Measurements from ENCODE around the gene LAMC3. TPM values are rescaled to one million over a fixed set of nuclear protein-coding genes. Genes with fewer than 3 reads are reported as not detected.

LAMC3 gene
- total RNA-seq, 1 experiment from 2014 or later = 0.28 TPM

GRCh38 chr9:131103535-131103934 lies 94.6 kb downstream of the LAMC3 start:
- CTCF ChIA-PET = no interaction called here
- Histone ChIP-seq H3K4me1 (ENCODE audit: insufficient read depth, low read length, poor library complexity, severe bottlenecking) (no peaks in the 10 kb centered on the region), H3K4me3 (ENCODE audit: low read depth, low read length, poor library complexity, severe bottlenecking) (no peak overlapping the region), H3K27ac (ENCODE audit: low read depth, low read length, poor library complexity, severe bottlenecking) (no peak overlapping the region), H3K36me3 (ENCODE audit: insufficient read depth, low read length, poor library complexity, severe bottlenecking) (no peaks in the 10 kb centered on the region), H3K27me3 (replicated peaks; ENCODE audit: insufficient read depth, low read depth, low read length, poor library complexity) (no peaks in the 10 kb centered on the region), H3K9me3 (ENCODE audit: low read depth, low read length, poor library complexity, severe bottlenecking) (no peaks in the 10 kb centered on the region)
- DNase-seq (ENCODE audit: low spot score) = no peak
- intact Hi-C loops (cut with micrococcal nuclease; ENCODE audit: unreplicated experiment) = no loop called here
- no peak for TF ChIP-seq CTCF (conservative IDR thresholded peaks at IDR 0.05; ENCODE audit: low read depth, low read length)
- no peak for TF ChIP-seq EZH2 (IDR thresholded peaks at IDR 0.05; ENCODE audit: borderline replicate concordance, low read depth, low read length, poor library complexity, severe bottlenecking)
- no TSS peak for BruUV-seq (replicated peaks)
- POLR2A ChIA-PET (ENCODE audit: low non-redundant PET) = interaction anchor here (0.6 kb wide), 1 partner anchor 654 kb away, joined by 3 read pairs; no protein-coding TSS in a partner anchor

- Histone ChIP-seq H3K4me3 (ENCODE audit: low read depth, low read length, poor library complexity, severe bottlenecking) (no peak overlapping the region), H3K4me1 (ENCODE audit: insufficient read depth, low read length, poor library complexity, severe bottlenecking) (no peaks in the 10 kb centered on the region), H3K36me3 (ENCODE audit: insufficient read depth, low read length, poor library complexity, severe bottlenecking) (no peaks in the 10 kb centered on the region), H3K9me3 (ENCODE audit: low read depth, low read length, poor library complexity, severe bottlenecking) (no peaks in the 10 kb centered on the region), H3K27me3 (replicated peaks; ENCODE audit: insufficient read depth, low read depth, low read length, poor library complexity) (no peaks in the 10 kb centered on the region), H3K27ac (ENCODE audit: low read depth, low read length, poor library complexity, severe bottlenecking) (no peak overlapping the region)
- ChIA-PET POLR2A (ENCODE audit: low non-redundant PET) (interaction anchor here (0.6 kb wide), 1 partner anchor 654 kb away, joined by 3 read pairs; no protein-coding TSS in a partner anchor), CTCF (no interaction called here)
- DNase-seq (ENCODE audit: low spot score) = no peak
- no peak for TF ChIP-seq CTCF (conservative IDR thresholded peaks at IDR 0.05; ENCODE audit: low read depth, low read length)
- no peak for TF ChIP-seq EZH2 (IDR thresholded peaks at IDR 0.05; ENCODE audit: borderline replicate concordance, low read depth, low read length, poor library complexity, severe bottlenecking)
- intact Hi-C loops (cut with micrococcal nuclease; ENCODE audit: unreplicated experiment) = no loop called here
- no TSS peak for BruUV-seq (replicated peaks)
Measured at GRCh38 chr9:131104016-131104740, 95.2 kb downstream of the LAMC3 start.

- ChIA-PET CTCF (no interaction called here), POLR2A (ENCODE audit: low non-redundant PET) (interaction anchor here (0.6 kb wide), 1 partner anchor 131 kb away, joined by 4 read pairs; no protein-coding TSS in a partner anchor)
- no peak for TF ChIP-seq CTCF (conservative IDR thresholded peaks at IDR 0.05; ENCODE audit: low read depth, low read length)
- TF ChIP-seq EZH2 (IDR thresholded peaks at IDR 0.05; ENCODE audit: borderline replicate concordance, low read depth, low read length, poor library complexity, severe bottlenecking) = no peak
- H3K4me3 ChIP-seq (ENCODE audit: low read depth, low read length, poor library complexity, severe bottlenecking) = no peak overlapping the region
- intact Hi-C loops (cut with micrococcal nuclease; ENCODE audit: unreplicated experiment) = no loop called here
- H3K36me3 ChIP-seq (ENCODE audit: insufficient read depth, low read length, poor library complexity, severe bottlenecking) = no peaks in the 10 kb centered on the region
- no peaks in the 10 kb centered on the region for H3K4me1 ChIP-seq (ENCODE audit: insufficient read depth, low read length, poor library complexity, severe bottlenecking)
- no peak overlapping the region for H3K27ac ChIP-seq (ENCODE audit: low read depth, low read length, poor library complexity, severe bottlenecking)
- no peaks in the 10 kb centered on the region for H3K9me3 ChIP-seq (ENCODE audit: low read depth, low read length, poor library complexity, severe bottlenecking)
- no peak for DNase-seq (ENCODE audit: low spot score)
- BruUV-seq (replicated peaks) = no TSS peak
- no peaks in the 10 kb centered on the region for H3K27me3 ChIP-seq (replicated peaks; ENCODE audit: insufficient read depth, low read depth, low read length, poor library complexity)
Measured at GRCh38 chr9:131105952-131106351, 97.0 kb downstream of the LAMC3 start.

All from A673 (cell line).